ENCODE measurements around the gene S100A13.

DNA sequence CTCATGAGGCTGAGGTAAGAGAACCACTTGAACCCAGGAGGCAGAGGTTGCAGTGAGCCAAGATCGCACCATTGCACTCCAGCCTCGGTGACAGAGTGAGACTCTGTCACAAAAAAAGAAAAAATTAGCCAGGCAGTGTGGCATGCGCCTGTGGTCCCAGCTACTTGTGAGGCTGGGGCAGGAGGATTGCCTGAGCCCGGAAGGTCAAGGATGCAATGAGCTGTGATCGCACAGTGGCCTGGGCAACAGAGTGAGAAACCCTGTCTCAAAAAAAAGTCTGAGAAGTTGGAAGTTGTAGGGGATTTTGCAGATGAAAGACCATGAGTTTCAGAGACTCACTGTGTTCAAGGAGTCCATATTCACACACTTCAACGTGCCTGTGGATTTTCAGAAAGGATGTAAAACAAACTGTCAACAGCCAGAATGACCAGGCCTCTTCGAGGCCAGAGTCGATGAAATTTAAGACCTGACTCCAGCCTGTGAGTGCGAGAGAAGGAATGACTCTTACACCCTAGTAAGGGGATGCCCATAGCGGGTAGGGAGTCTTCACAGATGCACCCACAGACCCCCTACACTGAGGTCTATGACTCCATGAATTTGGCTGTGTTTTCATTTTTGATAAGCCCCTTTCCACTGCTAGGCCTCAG lies 2.2 kb downstream of the S100A13 start:
- TF ChIP-seq ZNF274 (IDR thresholded peaks at IDR 0.05; ENCODE audit: low read depth, low read length), result no peak
- no peak for TF ChIP-seq YY1 (IDR thresholded peaks at IDR 0.05; ENCODE audit: insufficient read depth, insufficient read length)
- TF ChIP-seq SUZ12 (IDR thresholded peaks at IDR 0.05; ENCODE audit: extremely low read depth, insufficient read depth, insufficient read length), result no peak
